Mesendoderm (in vitro differentiated cells): ENCODE measurements around the gene DDX19B.
A peak's percentile ranks its signal among the peaks of the same experiment; 100 is the strongest.

Experiments
- DNase-seq: peaks from one replicate; pipeline ENCODE4 v3.0.0; 2013
- H2AK5ac ChIP-seq: 2 replicates; pipeline ENCODE4 v1.6.1; 2013; ENCODE audit warnings: low read length, inconsistent platforms
- H2BK120ac ChIP-seq: 2 replicates; pipeline ENCODE4 v1.6.1; 2013; ENCODE audit warnings: low read depth, mild to moderate bottlenecking, low read length, moderate library complexity, mixed read lengths
- H2BK15ac ChIP-seq: replicated peaks from 2 replicates; pipeline ENCODE4 v1.6.1; 2013; ENCODE audit warnings: low read depth, mild to moderate bottlenecking, moderate library complexity
- H2BK5ac ChIP-seq: 2 replicates; pipeline ENCODE4 v1.6.1; 2013; ENCODE audit warnings: low read length, inconsistent platforms
- H3K18ac ChIP-seq: 2 replicates; pipeline ENCODE4 v1.6.1; 2013; ENCODE audit warnings: mild to moderate bottlenecking, low read length, mixed read lengths
- H3K23ac ChIP-seq: one replicate; pipeline ENCODE4 v1.6.1; 2013; ENCODE audit warnings: low read length
- H3K27ac ChIP-seq: 2 replicates; pipeline ENCODE4 v1.5.1; 2013; ENCODE audit warnings: low read depth, mild to moderate bottlenecking, inconsistent platforms, low read length, moderate library complexity
- H3K27me3 ChIP-seq: 2 replicates; pipeline ENCODE4 v1.6.1; 2013; ENCODE audit warnings: low read length, control low read depth, mild to moderate bottlenecking, inconsistent platforms; ENCODE audit not compliant: insufficient read depth, poor library complexity
- H3K36me3 ChIP-seq: 2 replicates; pipeline ENCODE4 v1.6.1; 2013; ENCODE audit warnings: low read length, inconsistent platforms; ENCODE audit not compliant: control insufficient read depth, insufficient read depth
- H3K4ac ChIP-seq: one replicate; pipeline ENCODE4 v1.6.1; 2013; ENCODE audit warnings: low read depth, mild to moderate bottlenecking, low read length, moderate library complexity
- H3K4me1 ChIP-seq: 2 replicates; pipeline ENCODE4 v1.6.1; 2013; ENCODE audit warnings: low read depth, low read length, inconsistent platforms; ENCODE audit not compliant: control insufficient read depth
- H3K4me2 ChIP-seq: 2 replicates; pipeline ENCODE4 v1.6.1; 2013; ENCODE audit warnings: low read length
- H3K4me3 ChIP-seq: 2 replicates; pipeline ENCODE4 v1.5.1; 2013; ENCODE audit warnings: mild to moderate bottlenecking, low read length
- H3K56ac ChIP-seq: one replicate; pipeline ENCODE4 v1.6.1; 2013; ENCODE audit warnings: low read length
- H3K79me1 ChIP-seq: 2 replicates; pipeline ENCODE4 v1.6.1; 2013; ENCODE audit warnings: low read length, inconsistent platforms
- H3K79me2 ChIP-seq: 2 replicates; pipeline ENCODE4 v1.6.1; 2013; ENCODE audit warnings: mild to moderate bottlenecking, low read length; ENCODE audit not compliant: control insufficient read depth, insufficient read depth
- H3K9ac ChIP-seq: 2 replicates; pipeline ENCODE4 v1.6.1; 2013; ENCODE audit warnings: low read length, inconsistent platforms
- H4K5ac ChIP-seq: one replicate; pipeline ENCODE4 v1.6.1; 2013; ENCODE audit warnings: low read length
- H4K8ac ChIP-seq: one replicate; pipeline ENCODE4 v1.6.1; 2013; ENCODE audit warnings: low read depth, mild to moderate bottlenecking, control low read depth, low read length, moderate library complexity
- WGBS: extraction: QIAGEN DNeasy Blood & Tissue Kit; methylation state at CpG from one replicate; pipeline ENCODE4 v1.1.7; 2013; ENCODE audit warnings: low lambda C conversion rate, missing lambda C conversion rate; ENCODE audit not compliant: insufficient coverage; ENCODE audit errors: extremely low coverage; 5-methylcytosine and 5-hydroxymethylcytosine counted together

Gene DDX19B

GRCh38 chr16:70253291-70254106 is 45.5 kb upstream of the DDX19B start:
- H3K4me1 ChIP-seq, result no peaks in the 10 kb centered on the region
- no peak overlapping the region for H3K56ac ChIP-seq
- no peak overlapping the region for H4K8ac ChIP-seq
- peak; percentile 76 for DNase-seq
- no peak overlapping the region for H2AK5ac ChIP-seq
- H4K5ac ChIP-seq, result no peak overlapping the region
- H3K36me3 ChIP-seq, result peaks cover 33% of the 10 kb centered on the region
- H2BK5ac ChIP-seq, result no peak overlapping the region
- H3K4ac ChIP-seq, result no peak overlapping the region
- H2BK120ac ChIP-seq, result no peak overlapping the region
- no peak overlapping the region for H3K23ac ChIP-seq
- H3K79me2 ChIP-seq, result peaks cover 14% of the 10 kb centered on the region
- H3K79me1 ChIP-seq, result no peaks in the 10 kb centered on the region
- H3K9ac ChIP-seq, result no peak overlapping the region
- no peak overlapping the region for H3K4me3 ChIP-seq
- no peak overlapping the region for H3K4me2 ChIP-seq
- no peak overlapping the region for H3K27ac ChIP-seq
- H2BK15ac ChIP-seq, result no peak overlapping the region
- no peaks in the 10 kb centered on the region for H3K27me3 ChIP-seq
- no peak overlapping the region for H3K18ac ChIP-seq
- WGBS, result no CpG with 5 or more reads among the region's 16 CpGs

- Histone ChIP-seq H3K4me2 (no peak overlapping the region), H3K27me3 (no peaks in the 10 kb centered on the region), H3K27ac (peak overlapping the region; percentile 36), H3K9ac (no peak overlapping the region), H3K23ac (no peak overlapping the region), H3K79me2 (peaks cover 13% of the 10 kb centered on the region), H2BK120ac (no peak overlapping the region), H3K56ac (no peak overlapping the region), H2AK5ac (no peak overlapping the region), H3K18ac (no peak overlapping the region), H3K4me3 (no peak overlapping the region), H2BK5ac (no peak overlapping the region), H3K4me1 (no peaks in the 10 kb centered on the region), H4K5ac (no peak overlapping the region), H3K4ac (no peak overlapping the region), H3K79me1 (no peaks in the 10 kb centered on the region), H4K8ac (no peak overlapping the region), H2BK15ac (no peak overlapping the region), H3K36me3 (peaks cover 40% of the 10 kb centered on the region)
- DNase-seq, result no peak
- no CpG with 5 or more reads among the region's 9 CpGs for WGBS
Observed at GRCh38 chr16:70254180-70254964, 44.6 kb upstream of the DDX19B start.

DNA sequence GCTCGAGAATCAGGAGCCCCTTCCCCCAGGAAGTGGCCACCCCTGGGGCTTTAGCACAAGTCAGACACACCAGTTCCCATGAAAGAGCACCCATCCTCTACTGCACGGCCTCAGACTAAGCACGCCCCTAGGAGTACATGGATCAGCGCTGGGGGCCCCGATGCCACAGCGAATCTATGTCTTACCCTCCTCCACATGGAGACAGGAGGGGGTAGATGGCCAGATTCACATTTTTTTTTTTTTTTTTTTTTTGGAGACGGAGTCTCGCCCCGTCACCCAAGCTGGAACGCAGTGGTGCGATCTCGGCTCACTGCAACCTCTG is 44.1 kb upstream of the DDX19B start:
- H3K23ac ChIP-seq, result no peak overlapping the region
- no peak overlapping the region for H3K4ac ChIP-seq
- no peaks in the 10 kb centered on the region for H3K4me1 ChIP-seq
- H3K18ac ChIP-seq, result no peak overlapping the region
- H4K8ac ChIP-seq, result no peak overlapping the region
- DNase-seq, result no peak
- H3K9ac ChIP-seq, result no peak overlapping the region
- no peak overlapping the region for H2AK5ac ChIP-seq
- peaks cover 10% of the 10 kb centered on the region for H3K79me2 ChIP-seq
- no peak overlapping the region for H2BK15ac ChIP-seq
- no peak overlapping the region for H2BK120ac ChIP-seq
- H4K5ac ChIP-seq, result no peak overlapping the region
- H2BK5ac ChIP-seq, result no peak overlapping the region
- no peak overlapping the region for H3K4me2 ChIP-seq
- no CpG with 5 or more reads among the region's 12 CpGs for WGBS
- no peaks in the 10 kb centered on the region for H3K27me3 ChIP-seq
- H3K56ac ChIP-seq, result no peak overlapping the region
- peaks cover 40% of the 10 kb centered on the region for H3K36me3 ChIP-seq
- H3K27ac ChIP-seq, result no peak overlapping the region
- H3K4me3 ChIP-seq, result no peak overlapping the region
- H3K79me1 ChIP-seq, result no peaks in the 10 kb centered on the region

- Histone ChIP-seq H3K27me3 (no peaks in the 10 kb centered on the region), H3K4me3 (no peak overlapping the region), H3K27ac (no peak overlapping the region), H3K36me3 (peaks cover 45% of the 10 kb centered on the region), H2BK120ac (no peak overlapping the region), H2AK5ac (no peak overlapping the region), H3K4me1 (no peaks in the 10 kb centered on the region), H3K56ac (no peak overlapping the region), H3K4me2 (no peak overlapping the region), H4K5ac (no peak overlapping the region), H3K9ac (no peak overlapping the region), H3K79me2 (peaks cover 7% of the 10 kb centered on the region), H4K8ac (no peak overlapping the region), H2BK5ac (no peak overlapping the region), H3K79me1 (no peaks in the 10 kb centered on the region), H2BK15ac (no peak overlapping the region), H3K18ac (no peak overlapping the region), H3K4ac (no peak overlapping the region), H3K23ac (no peak overlapping the region)
- DNase-seq, result no peak
- WGBS, result no CpG with 5 or more reads among the region's 9 CpGs
Observed at GRCh38 chr16:70255574-70255973, 43.4 kb upstream of the DDX19B start.

DNA sequence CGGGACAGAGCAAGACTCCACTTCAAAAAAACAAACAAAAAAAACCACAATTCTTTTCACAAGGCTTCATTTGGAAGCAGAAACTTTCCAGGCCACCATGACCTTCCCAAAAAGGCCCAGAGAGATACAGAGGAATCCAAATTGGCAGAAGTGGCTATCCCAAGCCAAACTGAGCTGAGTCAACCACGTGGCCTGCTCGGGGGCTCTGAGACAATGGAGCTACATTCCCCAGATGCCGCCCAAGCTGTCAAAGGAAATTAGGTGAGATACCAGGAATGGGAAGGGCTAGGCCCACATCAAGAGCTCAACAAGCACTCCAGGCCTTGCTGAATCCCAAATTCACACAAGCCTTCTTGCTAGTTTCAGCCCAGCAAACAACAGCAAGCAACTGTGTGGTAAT is 41.6 kb upstream of the DDX19B start:
- Histone ChIP-seq H3K4ac (no peak overlapping the region), H3K79me1 (peaks cover 3% of the 10 kb centered on the region), H2BK120ac (no peak overlapping the region), H3K18ac (no peak overlapping the region), H3K27ac (no peak overlapping the region), H3K4me1 (no peaks in the 10 kb centered on the region), H2AK5ac (no peak overlapping the region), H3K79me2 (no peaks in the 10 kb centered on the region), H4K5ac (no peak overlapping the region), H4K8ac (no peak overlapping the region), H3K23ac (no peak overlapping the region), H3K27me3 (no peaks in the 10 kb centered on the region), H3K9ac (no peak overlapping the region), H2BK15ac (no peak overlapping the region), H3K56ac (no peak overlapping the region), H3K4me2 (no peak overlapping the region), H3K4me3 (no peak overlapping the region), H3K36me3 (peaks cover 50% of the 10 kb centered on the region), H2BK5ac (no peak overlapping the region)
- peak; percentile 83 for DNase-seq
- WGBS, result no CpG with 5 or more reads among the region's 4 CpGs
